ENCODE results near the gene AGBL3. TPM values are rescaled to one million over a fixed set of nuclear protein-coding genes. Genes with fewer than 3 reads are reported as not detected.

AGBL3 gene
- total and polyA plus RNA-seq, 2 experiments from 2014 or later = 3.2 to 5.6 TPM

- TF ChIP-seq CREB1 (CRISPR knock-in tag; IDR thresholded peaks at IDR 0.05; ENCODE audit: low read depth) = no peak
- no peak for TF ChIP-seq STAT1 (IDR thresholded peaks at IDR 0.05; ENCODE audit: unreplicated experiment)
Observed at GRCh38 chr7:135001390-135002165, 15.3 kb downstream of the AGBL3 start (continued).

GRCh38 chr7:135012229-135012628 lies 25.9 kb downstream of the AGBL3 start:
- no peak overlapping the region for H3K4me3 Mint-ChIP-seq

More at GRCh38 chr7:135012229-135012628, 25.9 kb downstream of the AGBL3 start:
- Histone ChIP-seq H3K79me2 (replicated peaks; ENCODE audit: insufficient read depth) (no peaks in the 10 kb centered on the region), H3K27me3 (ENCODE audit: insufficient read depth) (no peaks in the 10 kb centered on the region), H3K9me2 (ENCODE audit: insufficient read depth) (no peaks in the 10 kb centered on the region), H3K4me1 (ENCODE audit: insufficient read depth) (no peaks in the 10 kb centered on the region), H3K27ac (ENCODE audit: low read depth) (no peak overlapping the region), H3K36me3 (ENCODE audit: insufficient read depth) (no peaks in the 10 kb centered on the region), H3F3A (replicated peaks; ENCODE audit: low read depth) (no peaks in the 10 kb centered on the region), H2AFZ (no peak overlapping the region), H3K4me2 (no peak overlapping the region), H3K4me3 (no peak overlapping the region), H4K20me1 (replicated peaks; ENCODE audit: insufficient read depth) (no peaks in the 10 kb centered on the region)
- H3K27me3 Mint-ChIP-seq (ENCODE audit: insufficient read depth, low read depth, poor library complexity) = no peaks in the 10 kb centered on the region
- H3K4me1 Mint-ChIP-seq = no peaks in the 10 kb centered on the region
- H3K27ac Mint-ChIP-seq = no peak overlapping the region
- DNase-seq (ENCODE audit: low spot score) (no peak), ATAC-seq (no peak)
- no peaks in the 10 kb centered on the region for H3K36me3 Mint-ChIP-seq (ENCODE audit: low read depth)
- H3K9me3 Mint-ChIP-seq = no peaks in the 10 kb centered on the region; the same call in 2 of the 3 replicates
- TF ChIP-seq CTCF (conservative IDR thresholded peaks at IDR 0.05; ENCODE audit: low read depth in 2 of 2) (no peak), EZH2phosphoT487 (IDR thresholded peaks at IDR 0.05; ENCODE audit: unreplicated experiment) (no peak), ZNF331 (CRISPR knock-in tag; IDR thresholded peaks at IDR 0.05; ENCODE audit: low read depth) (no peak), CREB1 (CRISPR knock-in tag; IDR thresholded peaks at IDR 0.05; ENCODE audit: low read depth) (no peak), ZNF462 (CRISPR knock-in tag; IDR thresholded peaks at IDR 0.05) (no peak), ZNF114 (CRISPR knock-in tag; IDR thresholded peaks at IDR 0.05) (no peak), POLR2AphosphoS5 (IDR thresholded peaks at IDR 0.05; ENCODE audit: low read depth) (no peak), JUNB (IDR thresholded peaks at IDR 0.05; ENCODE audit: unreplicated experiment) (no peak), STAT1 (IDR thresholded peaks at IDR 0.05; ENCODE audit: unreplicated experiment) (no peak), REST (IDR thresholded peaks at IDR 0.05; ENCODE audit: unreplicated experiment) (no peak)
